OCI-LY7 (cell line): ENCODE results near the gene SPSB2.

Experiments used
- EZH2phosphoT487 ChIP-seq: fragments of 200-600 bp; sonication (generic); IDR thresholded peaks from 2 replicates; pipeline ENCODE4 v1.6.1; 2018; ENCODE audit warnings: low read depth, borderline replicate concordance, mild to moderate bottlenecking, mixed run types, antibody characterized with exemption, low read length, moderate library complexity, mixed read lengths
- TF ChIP-seq, protein P1 (sequence below): fragments of 200-600 bp; sonication (generic); conservative IDR thresholded peaks from 2 replicates; pipeline ENCODE4 v1.5.1; 2014; ENCODE audit warnings: mild to moderate bottlenecking, antibody characterized with exemption, low read length, moderate library complexity, mixed read lengths

DNA sequence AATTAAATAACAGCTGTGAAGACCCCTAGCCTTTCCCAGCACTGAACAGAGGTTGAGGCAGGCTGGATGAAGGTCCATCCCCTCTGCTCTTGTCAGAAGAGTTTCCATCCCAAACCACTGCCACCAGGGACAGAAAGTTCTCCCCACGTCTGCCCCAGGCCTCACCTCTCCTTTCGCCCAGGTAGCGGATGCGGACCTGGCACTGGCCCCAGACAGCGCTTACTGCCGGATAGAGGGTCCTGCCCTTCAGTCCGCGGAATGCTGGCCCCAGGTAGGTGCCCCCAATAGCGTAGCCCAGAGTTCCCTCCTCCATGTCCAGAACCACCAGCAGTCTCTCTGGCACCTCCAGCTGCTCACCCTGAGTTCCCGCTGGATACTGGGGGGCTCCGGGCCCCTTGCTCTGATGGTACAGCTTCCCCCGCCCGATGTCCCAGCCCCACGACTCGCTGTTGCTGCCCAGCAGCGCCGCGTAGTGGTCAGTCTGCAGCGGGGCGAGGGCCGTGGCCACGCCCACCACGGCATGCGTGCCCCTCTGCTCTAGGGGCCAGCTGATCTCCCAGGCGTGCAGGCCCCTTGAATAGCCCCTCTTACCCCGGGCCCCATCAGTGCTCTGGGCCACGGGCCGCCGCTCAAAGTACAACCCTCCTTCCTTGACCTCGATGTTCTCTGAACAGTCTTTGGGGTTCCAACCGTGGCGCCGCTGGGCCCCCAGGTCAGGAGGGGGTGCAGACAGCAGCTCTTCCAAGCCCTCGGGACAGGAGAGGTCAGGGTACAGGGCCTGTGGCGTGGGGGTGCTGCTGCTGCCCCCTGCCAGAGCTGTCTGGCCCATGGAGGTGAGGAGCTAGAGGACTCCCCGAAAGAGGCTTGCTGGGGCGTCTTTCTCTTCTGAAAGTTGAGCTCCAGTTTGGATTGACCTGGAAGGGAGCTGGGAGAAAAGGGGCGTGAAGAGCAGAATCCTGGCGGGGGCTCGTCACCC lies 742 bp downstream of the SPSB2 start:
- TF ChIP-seq, protein P1, sequence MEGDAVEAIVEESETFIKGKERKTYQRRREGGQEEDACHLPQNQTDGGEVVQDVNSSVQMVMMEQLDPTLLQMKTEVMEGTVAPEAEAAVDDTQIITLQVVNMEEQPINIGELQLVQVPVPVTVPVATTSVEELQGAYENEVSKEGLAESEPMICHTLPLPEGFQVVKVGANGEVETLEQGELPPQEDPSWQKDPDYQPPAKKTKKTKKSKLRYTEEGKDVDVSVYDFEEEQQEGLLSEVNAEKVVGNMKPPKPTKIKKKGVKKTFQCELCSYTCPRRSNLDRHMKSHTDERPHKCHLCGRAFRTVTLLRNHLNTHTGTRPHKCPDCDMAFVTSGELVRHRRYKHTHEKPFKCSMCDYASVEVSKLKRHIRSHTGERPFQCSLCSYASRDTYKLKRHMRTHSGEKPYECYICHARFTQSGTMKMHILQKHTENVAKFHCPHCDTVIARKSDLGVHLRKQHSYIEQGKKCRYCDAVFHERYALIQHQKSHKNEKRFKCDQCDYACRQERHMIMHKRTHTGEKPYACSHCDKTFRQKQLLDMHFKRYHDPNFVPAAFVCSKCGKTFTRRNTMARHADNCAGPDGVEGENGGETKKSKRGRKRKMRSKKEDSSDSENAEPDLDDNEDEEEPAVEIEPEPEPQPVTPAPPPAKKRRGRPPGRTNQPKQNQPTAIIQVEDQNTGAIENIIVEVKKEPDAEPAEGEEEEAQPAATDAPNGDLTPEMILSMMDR = peak; percentile 92
- no peak for TF ChIP-seq EZH2phosphoT487
